ENCODE data around the gene POU2F2. TPM values are rescaled to one million over a fixed set of nuclear protein-coding genes. Genes with fewer than 3 reads are reported as not detected.

The POU2F2 gene
- total RNA-seq, 2 donors from 2014 or later: 3.4 to 17.4 TPM

DNA sequence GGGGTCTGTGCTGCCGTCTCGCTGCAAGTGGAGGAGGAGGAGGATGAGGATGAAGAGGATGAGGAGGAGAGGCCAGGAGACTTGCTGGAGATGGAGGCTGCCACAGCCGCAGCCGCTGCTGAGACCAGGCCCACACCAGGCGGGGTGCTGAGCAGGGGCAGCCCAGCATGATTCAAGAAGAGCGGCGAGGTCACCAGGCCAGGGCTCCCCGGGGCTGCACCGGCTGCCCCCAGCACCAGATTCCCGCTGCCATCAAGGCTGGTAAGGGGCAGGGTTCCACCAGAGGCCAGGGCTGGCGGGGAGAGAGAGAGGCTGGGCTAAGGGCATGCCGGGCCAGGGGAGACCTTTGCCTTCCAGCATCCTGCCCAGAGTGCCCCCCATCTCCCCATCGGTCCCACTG, 40.9 kb downstream of the POU2F2 start:
- Histone ChIP-seq H3K4me1 (replicated peaks) (no peaks in the 10 kb centered on the region), H3K9me3 (no peaks in the 10 kb centered on the region), H3K36me3 (no peaks in the 10 kb centered on the region), H3K27ac (no peak overlapping the region), H3K4me3 (no peak overlapping the region), H3K27me3 (replicated peaks; ENCODE audit: insufficient read depth) (no peaks in the 10 kb centered on the region)
- no peak for TF ChIP-seq POLR2AphosphoS5 (IDR thresholded peaks at IDR 0.05)
- TF ChIP-seq, protein P1, sequence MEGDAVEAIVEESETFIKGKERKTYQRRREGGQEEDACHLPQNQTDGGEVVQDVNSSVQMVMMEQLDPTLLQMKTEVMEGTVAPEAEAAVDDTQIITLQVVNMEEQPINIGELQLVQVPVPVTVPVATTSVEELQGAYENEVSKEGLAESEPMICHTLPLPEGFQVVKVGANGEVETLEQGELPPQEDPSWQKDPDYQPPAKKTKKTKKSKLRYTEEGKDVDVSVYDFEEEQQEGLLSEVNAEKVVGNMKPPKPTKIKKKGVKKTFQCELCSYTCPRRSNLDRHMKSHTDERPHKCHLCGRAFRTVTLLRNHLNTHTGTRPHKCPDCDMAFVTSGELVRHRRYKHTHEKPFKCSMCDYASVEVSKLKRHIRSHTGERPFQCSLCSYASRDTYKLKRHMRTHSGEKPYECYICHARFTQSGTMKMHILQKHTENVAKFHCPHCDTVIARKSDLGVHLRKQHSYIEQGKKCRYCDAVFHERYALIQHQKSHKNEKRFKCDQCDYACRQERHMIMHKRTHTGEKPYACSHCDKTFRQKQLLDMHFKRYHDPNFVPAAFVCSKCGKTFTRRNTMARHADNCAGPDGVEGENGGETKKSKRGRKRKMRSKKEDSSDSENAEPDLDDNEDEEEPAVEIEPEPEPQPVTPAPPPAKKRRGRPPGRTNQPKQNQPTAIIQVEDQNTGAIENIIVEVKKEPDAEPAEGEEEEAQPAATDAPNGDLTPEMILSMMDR (IDR thresholded peaks at IDR 0.05): no peak
- no peak for TF ChIP-seq POLR2A (IDR thresholded peaks at IDR 0.05)
- WGBS: 84% methylated on average over 13 of the region's 13 CpGs
- DNase-seq (ENCODE audit: low spot score): no peak
- intact Hi-C loops (cut with DNase I): no loop called here

DNA sequence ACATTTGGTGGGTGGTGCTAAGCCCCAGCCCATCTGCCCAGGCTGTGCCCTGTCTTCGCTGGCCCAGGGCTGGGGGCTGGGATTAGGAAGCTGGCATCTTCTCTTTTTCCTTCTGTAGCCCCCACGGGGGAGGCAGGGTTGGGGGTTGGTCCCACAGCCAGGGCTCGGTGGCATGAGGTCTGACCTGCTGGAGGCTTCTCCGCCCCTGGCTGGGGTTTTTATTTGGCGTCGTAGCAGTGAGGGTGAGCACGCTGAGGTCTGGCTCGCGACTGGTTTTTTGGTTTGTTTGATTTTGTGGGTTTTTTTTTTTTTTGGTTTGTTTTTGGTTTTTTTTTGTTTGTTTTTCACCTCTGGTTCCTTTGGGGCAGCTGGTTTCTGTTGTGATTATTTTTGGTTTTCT, 41.6 kb downstream of the POU2F2 start:
- intact Hi-C loops (cut with DNase I): no loop called here
- no peaks in the 10 kb centered on the region for H3K27me3 ChIP-seq (replicated peaks; ENCODE audit: insufficient read depth)
- no peaks in the 10 kb centered on the region for H3K36me3 ChIP-seq
- H3K27ac ChIP-seq: no peak overlapping the region
- H3K9me3 ChIP-seq: no peaks in the 10 kb centered on the region
- DNase-seq (ENCODE audit: low spot score): no peak
- H3K4me1 ChIP-seq (replicated peaks): no peaks in the 10 kb centered on the region
- 47% methylated on average over 9 of the region's 9 CpGs for WGBS
- no peak overlapping the region for H3K4me3 ChIP-seq
- no peak for TF ChIP-seq POLR2AphosphoS5 (IDR thresholded peaks at IDR 0.05)
- no peak for TF ChIP-seq POLR2A (IDR thresholded peaks at IDR 0.05)
- TF ChIP-seq, protein P1 (IDR thresholded peaks at IDR 0.05): no peak

DNA sequence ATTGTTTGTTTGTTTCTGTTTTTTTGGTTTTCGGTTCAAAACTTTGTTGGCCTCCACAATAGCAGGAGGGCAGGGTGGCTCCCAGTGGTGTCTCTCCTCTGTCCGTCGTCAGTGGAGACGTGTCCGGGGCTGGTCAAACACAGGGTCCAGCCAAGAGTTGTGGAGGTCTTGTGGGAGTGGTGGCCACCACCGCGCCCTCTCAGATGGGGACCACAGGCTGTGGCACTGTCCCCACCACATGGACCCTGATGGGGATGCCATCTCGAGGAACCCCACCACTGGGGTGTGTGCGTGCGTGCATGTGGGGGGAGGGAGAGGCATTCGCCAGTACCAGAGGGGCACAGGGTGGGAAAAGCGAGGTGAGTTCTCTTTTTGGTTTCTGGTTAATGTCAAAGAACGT, 42.5 kb downstream of the POU2F2 start:
- intact Hi-C loops (cut with DNase I): no loop called here
- Histone ChIP-seq H3K27ac (no peak overlapping the region), H3K9me3 (no peaks in the 10 kb centered on the region), H3K27me3 (replicated peaks; ENCODE audit: insufficient read depth) (no peaks in the 10 kb centered on the region), H3K4me3 (no peak overlapping the region), H3K4me1 (replicated peaks) (no peaks in the 10 kb centered on the region), H3K36me3 (no peaks in the 10 kb centered on the region)
- 92% methylated on average over 13 of the region's 13 CpGs for WGBS
- DNase-seq (ENCODE audit: low spot score): no peak
- TF ChIP-seq POLR2AphosphoS5 (IDR thresholded peaks at IDR 0.05): no peak
- no peak for TF ChIP-seq POLR2A (IDR thresholded peaks at IDR 0.05)

DNA sequence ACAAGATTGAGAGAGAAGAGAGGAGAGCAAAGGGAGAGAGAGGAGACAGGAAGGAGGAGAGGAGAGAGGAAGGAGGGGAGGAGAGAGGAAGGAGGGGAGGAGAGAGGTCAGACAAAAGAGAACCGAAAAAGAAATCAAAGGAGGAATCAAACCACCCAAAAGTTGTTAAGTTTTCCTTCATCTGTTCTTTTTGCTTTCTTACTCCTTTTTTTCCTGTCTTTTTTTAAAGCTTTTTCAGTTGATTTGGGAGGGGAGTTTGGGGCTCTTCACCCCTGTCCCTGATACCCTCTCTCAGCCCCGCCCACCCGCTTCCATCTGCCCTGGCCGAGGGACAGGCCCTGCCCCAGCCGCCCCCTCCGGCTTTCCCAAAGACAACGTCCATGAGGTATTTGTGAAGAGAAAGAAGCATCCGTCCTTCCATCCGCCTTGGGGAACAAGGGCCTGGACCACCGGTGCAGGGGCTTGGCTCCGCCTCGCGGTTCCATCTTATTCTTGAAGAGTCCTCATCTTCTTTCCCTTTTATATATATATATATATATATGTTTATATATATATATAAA, 43.0 kb downstream of the POU2F2 start:
- WGBS: 76% methylated on average over 13 of the region's 13 CpGs
- H3K27ac ChIP-seq: no peak overlapping the region
- no peaks in the 10 kb centered on the region for H3K27me3 ChIP-seq (replicated peaks; ENCODE audit: insufficient read depth)
- TF ChIP-seq, protein P1 (IDR thresholded peaks at IDR 0.05): no peak
- TF ChIP-seq POLR2A (IDR thresholded peaks at IDR 0.05) (no peak), POLR2AphosphoS5 (IDR thresholded peaks at IDR 0.05) (no peak)
- DNase-seq (ENCODE audit: low spot score): no peak
- no peaks in the 10 kb centered on the region for H3K9me3 ChIP-seq
- H3K4me1 ChIP-seq (replicated peaks): no peaks in the 10 kb centered on the region
- no peaks in the 10 kb centered on the region for H3K36me3 ChIP-seq
- H3K4me3 ChIP-seq: no peak overlapping the region
- intact Hi-C loops (cut with DNase I): no loop called here

DNA sequence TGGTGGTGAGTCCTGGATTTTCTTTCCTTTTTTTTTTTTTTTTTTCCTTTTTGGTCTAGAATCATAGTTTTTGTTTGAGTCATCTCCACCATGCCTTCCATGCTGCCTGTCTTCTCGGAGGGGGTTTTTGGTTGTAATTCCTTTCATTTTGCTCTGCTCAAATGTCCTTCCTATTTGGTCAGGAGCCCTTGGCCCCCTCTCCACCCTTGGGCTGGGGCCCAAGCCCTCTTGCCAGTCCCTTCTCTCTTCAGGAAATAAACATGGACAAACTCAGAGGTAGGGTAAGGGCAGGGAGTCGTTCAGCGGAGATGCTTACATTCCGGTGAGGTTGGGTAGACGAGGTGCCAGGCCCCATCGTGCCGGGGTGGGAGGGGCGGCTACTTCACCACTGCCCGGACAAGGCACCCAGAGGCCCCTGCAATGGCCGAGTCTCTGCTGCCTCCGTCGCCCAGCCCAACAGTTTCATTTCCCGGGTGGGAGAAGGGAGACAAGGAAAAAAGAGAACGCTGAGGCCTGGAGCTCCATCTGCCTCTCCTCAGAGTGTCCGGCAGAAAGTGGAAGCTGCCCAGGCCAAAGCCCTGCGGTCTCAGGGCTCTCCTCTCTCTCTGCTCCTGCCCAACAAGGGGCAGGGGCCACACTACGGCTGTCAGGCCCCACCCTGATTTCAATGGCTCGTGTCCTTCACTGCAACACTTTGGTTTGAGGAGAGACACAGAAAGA, 43.6 kb downstream of the POU2F2 start:
- Histone ChIP-seq H3K36me3 (no peaks in the 10 kb centered on the region), H3K27ac (no peak overlapping the region), H3K4me1 (replicated peaks) (no peaks in the 10 kb centered on the region), H3K4me3 (no peak overlapping the region), H3K9me3 (no peaks in the 10 kb centered on the region), H3K27me3 (replicated peaks; ENCODE audit: insufficient read depth) (no peaks in the 10 kb centered on the region)
- intact Hi-C loops (cut with DNase I): no loop called here
- WGBS: 59% methylated on average over 18 of the region's 18 CpGs
- DNase-seq (ENCODE audit: low spot score): no peak
- TF ChIP-seq POLR2AphosphoS5 (IDR thresholded peaks at IDR 0.05): no peak
- TF ChIP-seq POLR2A (IDR thresholded peaks at IDR 0.05): no peak
- TF ChIP-seq, protein P1 (IDR thresholded peaks at IDR 0.05): no peak
